Uterus (tissue), 2 donors: ENCODE measurements around the gene C4orf50.

ENCODE experiments used
- CTCF ChIP-seq, 4 experiments: fragments of 200-600 bp in 2 of 4; fragments of 450-650 bp in 2 of 4; sonication (generic) in 2 of 4; IDR thresholded peaks; one replicate each; pipeline ENCODE4 v1.5.1; 2016 to 2019; ENCODE audit warnings: antibody characterized with exemption in 4 of 4, mild to moderate bottlenecking in 2 of 4, moderate library complexity in 1 of 4
- POLR2A ChIP-seq, 2 donors: fragments of 450-650 bp; IDR thresholded peaks; one replicate each; pipeline ENCODE4 v1.6.1; 2016; ENCODE audit warnings: antibody characterized with exemption in 2 of 2, mild to moderate bottlenecking in 1 of 2, moderate library complexity in 1 of 2

DNA sequence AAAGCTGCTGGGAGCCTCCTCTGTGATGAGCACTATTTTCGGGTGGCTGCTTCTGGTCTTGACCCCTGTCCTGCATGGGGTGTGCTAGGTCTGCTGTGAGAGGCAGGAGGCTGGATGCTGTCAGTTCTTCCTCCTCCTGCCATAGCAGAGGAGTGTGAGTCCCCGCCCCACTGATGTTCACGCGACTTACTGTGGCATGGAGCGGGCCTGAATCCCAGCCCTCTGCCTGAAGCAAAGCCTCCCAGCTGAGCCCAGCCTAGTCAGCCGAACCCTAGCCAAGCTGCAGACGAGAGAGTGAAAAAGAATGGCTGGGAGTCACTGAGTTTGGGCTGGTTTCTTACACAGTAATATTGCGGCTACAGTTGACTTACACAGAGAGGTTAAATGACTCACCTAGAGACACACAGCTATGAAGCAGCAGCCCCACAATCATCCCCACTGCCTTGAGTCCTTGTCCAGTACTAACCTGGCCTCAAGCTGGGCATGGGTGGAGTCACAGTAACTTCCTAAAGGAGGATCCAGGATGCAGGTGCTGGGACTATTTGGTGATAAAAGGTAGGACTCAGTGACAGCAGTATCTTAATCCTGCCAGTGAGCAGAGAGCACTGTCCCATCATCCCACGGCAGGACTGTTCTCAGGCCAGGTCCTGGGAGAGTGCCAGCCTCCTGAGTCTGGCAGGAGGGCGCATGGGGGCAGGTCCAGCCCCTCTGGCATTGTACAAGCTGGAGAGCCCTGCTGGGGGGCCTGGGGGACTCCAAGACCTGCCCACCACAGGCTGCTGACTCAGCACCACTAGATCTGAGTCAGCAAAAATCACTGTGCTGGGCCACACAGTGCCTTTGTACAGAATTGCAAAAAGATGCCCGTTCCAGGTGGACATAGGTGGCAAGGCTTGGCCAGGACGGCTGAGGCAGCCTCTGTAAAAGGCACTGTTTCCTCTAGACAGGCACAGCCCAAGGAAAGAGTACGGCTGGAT is 65.0 kb downstream of the C4orf50 start:
- TF ChIP-seq CTCF (IDR thresholded peaks at IDR 0.05) (no peak), POLR2A (IDR thresholded peaks at IDR 0.05) (no peak)
